Measurements from ENCODE around the gene NTN4.

GRCh38 chr12:95774311-95775045, 16.1 kb downstream of the NTN4 start:
- TF ChIP-seq CTCF (IDR thresholded peaks at IDR 0.05) (no peak), POLR2A (IDR thresholded peaks at IDR 0.05) (no peak)

Data from esophagus squamous epithelium (tissue), 4 donors.